ENCODE measurements around the gene LCN6. TPM values are rescaled to one million over a fixed set of nuclear protein-coding genes. Genes with fewer than 3 reads are reported as not detected.
A peak's percentile ranks its signal among the peaks of the same experiment; 100 is the strongest.

The LCN6 gene
- total and polyA plus RNA-seq, 9 of the 15 experiments (the other 6 are each of a cell fraction or from before 2014, with no cell fraction given) = 0.10 to 0.45 (median 0.37) TPM; not detected in 5

DNA sequence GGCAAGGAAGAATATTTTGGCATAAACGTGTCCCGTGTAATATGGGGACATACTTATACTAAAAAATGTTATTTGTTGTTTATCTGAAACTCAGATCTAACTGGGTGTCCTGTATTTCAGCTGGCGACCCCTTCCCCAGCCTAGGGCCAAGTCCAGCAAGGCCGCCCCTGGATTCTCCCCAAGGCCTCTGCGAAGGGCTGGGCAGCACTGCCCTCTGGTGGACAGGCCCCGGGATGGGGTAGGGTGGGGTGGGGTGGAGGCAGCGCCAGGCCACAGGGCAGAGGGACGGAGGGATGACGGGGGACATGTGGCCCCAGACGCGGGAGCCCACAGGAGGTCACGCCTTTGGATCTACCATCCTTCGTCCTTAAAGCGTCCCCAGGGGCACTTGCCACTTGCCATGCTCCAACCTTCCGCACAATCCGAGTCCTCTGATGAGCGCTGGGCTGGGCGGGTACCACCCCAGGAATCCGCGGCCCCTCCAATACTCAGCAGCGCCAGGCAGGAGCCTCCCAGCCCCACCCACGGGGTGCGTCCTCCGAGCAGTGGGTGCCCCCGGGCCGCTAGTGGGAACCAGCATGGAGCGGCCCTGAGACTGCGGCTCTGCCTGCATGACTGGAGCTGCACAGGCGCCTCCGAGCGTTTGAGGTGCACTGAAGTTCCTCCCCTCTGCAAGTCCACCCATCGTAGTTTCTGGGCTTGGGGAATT is 54.0 kb downstream of the LCN6 start (continued):
- TF ChIP-seq, protein P1, sequence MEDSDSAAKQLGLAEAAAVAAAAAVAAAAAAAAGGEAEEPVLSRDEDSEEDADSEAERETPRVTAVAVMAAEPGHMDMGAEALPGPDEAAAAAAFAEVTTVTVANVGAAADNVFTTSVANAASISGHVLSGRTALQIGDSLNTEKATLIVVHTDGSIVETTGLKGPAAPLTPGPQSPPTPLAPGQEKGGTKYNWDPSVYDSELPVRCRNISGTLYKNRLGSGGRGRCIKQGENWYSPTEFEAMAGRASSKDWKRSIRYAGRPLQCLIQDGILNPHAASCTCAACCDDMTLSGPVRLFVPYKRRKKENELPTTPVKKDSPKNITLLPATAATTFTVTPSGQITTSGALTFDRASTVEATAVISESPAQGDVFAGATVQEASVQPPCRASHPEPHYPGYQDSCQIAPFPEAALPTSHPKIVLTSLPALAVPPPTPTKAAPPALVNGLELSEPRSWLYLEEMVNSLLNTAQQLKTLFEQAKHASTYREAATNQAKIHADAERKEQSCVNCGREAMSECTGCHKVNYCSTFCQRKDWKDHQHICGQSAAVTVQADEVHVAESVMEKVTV (CRISPR knock-in tag; IDR thresholded peaks at IDR 0.05) = peak; percentile 81
- peak; percentile 35; the same call in 1 of the 2 replicates for TF ChIP-seq KLF6 (CRISPR knock-in tag; IDR thresholded peaks at IDR 0.05; ENCODE audit: borderline replicate concordance)
- TF ChIP-seq, protein P2, sequence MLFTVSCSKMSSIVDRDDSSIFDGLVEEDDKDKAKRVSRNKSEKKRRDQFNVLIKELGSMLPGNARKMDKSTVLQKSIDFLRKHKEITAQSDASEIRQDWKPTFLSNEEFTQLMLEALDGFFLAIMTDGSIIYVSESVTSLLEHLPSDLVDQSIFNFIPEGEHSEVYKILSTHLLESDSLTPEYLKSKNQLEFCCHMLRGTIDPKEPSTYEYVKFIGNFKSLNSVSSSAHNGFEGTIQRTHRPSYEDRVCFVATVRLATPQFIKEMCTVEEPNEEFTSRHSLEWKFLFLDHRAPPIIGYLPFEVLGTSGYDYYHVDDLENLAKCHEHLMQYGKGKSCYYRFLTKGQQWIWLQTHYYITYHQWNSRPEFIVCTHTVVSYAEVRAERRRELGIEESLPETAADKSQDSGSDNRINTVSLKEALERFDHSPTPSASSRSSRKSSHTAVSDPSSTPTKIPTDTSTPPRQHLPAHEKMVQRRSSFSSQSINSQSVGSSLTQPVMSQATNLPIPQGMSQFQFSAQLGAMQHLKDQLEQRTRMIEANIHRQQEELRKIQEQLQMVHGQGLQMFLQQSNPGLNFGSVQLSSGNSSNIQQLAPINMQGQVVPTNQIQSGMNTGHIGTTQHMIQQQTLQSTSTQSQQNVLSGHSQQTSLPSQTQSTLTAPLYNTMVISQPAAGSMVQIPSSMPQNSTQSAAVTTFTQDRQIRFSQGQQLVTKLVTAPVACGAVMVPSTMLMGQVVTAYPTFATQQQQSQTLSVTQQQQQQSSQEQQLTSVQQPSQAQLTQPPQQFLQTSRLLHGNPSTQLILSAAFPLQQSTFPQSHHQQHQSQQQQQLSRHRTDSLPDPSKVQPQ (CRISPR knock-in tag; IDR thresholded peaks at IDR 0.05; ENCODE audit: borderline replicate concordance) = no peak
- no peak for TF ChIP-seq ZNF696 (CRISPR knock-in tag; conservative IDR thresholded peaks at IDR 0.05)
- no peak for TF ChIP-seq ELF2 (CRISPR knock-in tag; IDR thresholded peaks at IDR 0.05)
- peak; percentile 34 for TF ChIP-seq ZFX (CRISPR knock-in tag; IDR thresholded peaks at IDR 0.05)
- no peak for TF ChIP-seq YBX1 (IDR thresholded peaks at IDR 0.05)
- no peak for TF ChIP-seq ZFP30 (CRISPR knock-in tag; IDR thresholded peaks at IDR 0.05; ENCODE audit: borderline replicate concordance)
- no peak for TF ChIP-seq HLTF (IDR thresholded peaks at IDR 0.05)
- no peak for TF ChIP-seq ZNF12 (CRISPR knock-in tag; IDR thresholded peaks at IDR 0.05)
- TF ChIP-seq BHLHE40 (IDR thresholded peaks at IDR 0.05; ENCODE audit: low read length) = no peak
- TF ChIP-seq, protein P3, sequence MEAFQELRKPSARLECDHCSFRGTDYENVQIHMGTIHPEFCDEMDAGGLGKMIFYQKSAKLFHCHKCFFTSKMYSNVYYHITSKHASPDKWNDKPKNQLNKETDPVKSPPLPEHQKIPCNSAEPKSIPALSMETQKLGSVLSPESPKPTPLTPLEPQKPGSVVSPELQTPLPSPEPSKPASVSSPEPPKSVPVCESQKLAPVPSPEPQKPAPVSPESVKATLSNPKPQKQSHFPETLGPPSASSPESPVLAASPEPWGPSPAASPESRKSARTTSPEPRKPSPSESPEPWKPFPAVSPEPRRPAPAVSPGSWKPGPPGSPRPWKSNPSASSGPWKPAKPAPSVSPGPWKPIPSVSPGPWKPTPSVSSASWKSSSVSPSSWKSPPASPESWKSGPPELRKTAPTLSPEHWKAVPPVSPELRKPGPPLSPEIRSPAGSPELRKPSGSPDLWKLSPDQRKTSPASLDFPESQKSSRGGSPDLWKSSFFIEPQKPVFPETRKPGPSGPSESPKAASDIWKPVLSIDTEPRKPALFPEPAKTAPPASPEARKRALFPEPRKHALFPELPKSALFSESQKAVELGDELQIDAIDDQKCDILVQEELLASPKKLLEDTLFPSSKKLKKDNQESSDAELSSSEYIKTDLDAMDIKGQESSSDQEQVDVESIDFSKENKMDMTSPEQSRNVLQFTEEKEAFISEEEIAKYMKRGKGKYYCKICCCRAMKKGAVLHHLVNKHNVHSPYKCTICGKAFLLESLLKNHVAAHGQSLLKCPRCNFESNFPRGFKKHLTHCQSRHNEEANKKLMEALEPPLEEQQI (IDR thresholded peaks at IDR 0.05) = no peak
- TF ChIP-seq PHF20 (IDR thresholded peaks at IDR 0.05; ENCODE audit: partially characterized antibody) = no peak
- no peak for TF ChIP-seq NFRKB (IDR thresholded peaks at IDR 0.05; ENCODE audit: low read depth)
- no peak for TF ChIP-seq FIP1L1 (IDR thresholded peaks at IDR 0.05; ENCODE audit: low read depth, low read length, poor library complexity, severe bottlenecking)
- TF ChIP-seq, protein P4, sequence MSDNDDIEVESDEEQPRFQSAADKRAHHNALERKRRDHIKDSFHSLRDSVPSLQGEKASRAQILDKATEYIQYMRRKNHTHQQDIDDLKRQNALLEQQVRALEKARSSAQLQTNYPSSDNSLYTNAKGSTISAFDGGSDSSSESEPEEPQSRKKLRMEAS (CRISPR knock-in tag; IDR thresholded peaks at IDR 0.05) = 0 out of 2 replicates have a peak, but pooled peaks have one; percentile 51
- TF ChIP-seq U2AF1 (optimal IDR thresholded peaks at IDR 0.05; ENCODE audit: low read depth, low read length) = no peak
- TF ChIP-seq FOSL1 (tag; conservative IDR thresholded peaks at IDR 0.05) = peak; percentile 87
- no peak for TF ChIP-seq MYBL2 (IDR thresholded peaks at IDR 0.05; ENCODE audit: low read depth)
- no peak for TF ChIP-seq MYBL2 (CRISPR knock-in tag; IDR thresholded peaks at IDR 0.05; ENCODE audit: borderline replicate concordance)
- no peak for TF ChIP-seq CCAR2 (IDR thresholded peaks at IDR 0.05; ENCODE audit: low read depth, low read length)
- TF ChIP-seq SP1 (CRISPR knock-in tag; IDR thresholded peaks at IDR 0.05) = no peak
- TF ChIP-seq TRIM28 (IDR thresholded peaks at IDR 0.05) = no peak

Measured in K562 (cell line).